Mesendoderm (in vitro differentiated cells): ENCODE results near the gene PDE6B.

Experiments used
- DNase-seq: peaks from one replicate; pipeline ENCODE4 v3.0.0; 2013
- H2AK5ac ChIP-seq: 2 replicates; pipeline ENCODE4 v1.6.1; 2013; ENCODE audit warnings: low read length, inconsistent platforms
- H2BK120ac ChIP-seq: 2 replicates; pipeline ENCODE4 v1.6.1; 2013; ENCODE audit warnings: low read depth, mild to moderate bottlenecking, low read length, moderate library complexity, mixed read lengths
- H2BK15ac ChIP-seq: replicated peaks from 2 replicates; pipeline ENCODE4 v1.6.1; 2013; ENCODE audit warnings: low read depth, mild to moderate bottlenecking, moderate library complexity
- H2BK5ac ChIP-seq: 2 replicates; pipeline ENCODE4 v1.6.1; 2013; ENCODE audit warnings: low read length, inconsistent platforms
- H3K18ac ChIP-seq: 2 replicates; pipeline ENCODE4 v1.6.1; 2013; ENCODE audit warnings: mild to moderate bottlenecking, low read length, mixed read lengths
- H3K23ac ChIP-seq: one replicate; pipeline ENCODE4 v1.6.1; 2013; ENCODE audit warnings: low read length
- H3K27ac ChIP-seq: 2 replicates; pipeline ENCODE4 v1.5.1; 2013; ENCODE audit warnings: low read depth, mild to moderate bottlenecking, inconsistent platforms, low read length, moderate library complexity
- H3K27me3 ChIP-seq: 2 replicates; pipeline ENCODE4 v1.6.1; 2013; ENCODE audit warnings: low read length, control low read depth, mild to moderate bottlenecking, inconsistent platforms; ENCODE audit not compliant: insufficient read depth, poor library complexity
- H3K36me3 ChIP-seq: 2 replicates; pipeline ENCODE4 v1.6.1; 2013; ENCODE audit warnings: low read length, inconsistent platforms; ENCODE audit not compliant: control insufficient read depth, insufficient read depth
- H3K4ac ChIP-seq: one replicate; pipeline ENCODE4 v1.6.1; 2013; ENCODE audit warnings: low read depth, mild to moderate bottlenecking, low read length, moderate library complexity
- H3K4me1 ChIP-seq: 2 replicates; pipeline ENCODE4 v1.6.1; 2013; ENCODE audit warnings: low read depth, low read length, inconsistent platforms; ENCODE audit not compliant: control insufficient read depth
- H3K4me2 ChIP-seq: 2 replicates; pipeline ENCODE4 v1.6.1; 2013; ENCODE audit warnings: low read length
- H3K4me3 ChIP-seq: 2 replicates; pipeline ENCODE4 v1.5.1; 2013; ENCODE audit warnings: mild to moderate bottlenecking, low read length
- H3K56ac ChIP-seq: one replicate; pipeline ENCODE4 v1.6.1; 2013; ENCODE audit warnings: low read length
- H3K79me1 ChIP-seq: 2 replicates; pipeline ENCODE4 v1.6.1; 2013; ENCODE audit warnings: low read length, inconsistent platforms
- H3K79me2 ChIP-seq: 2 replicates; pipeline ENCODE4 v1.6.1; 2013; ENCODE audit warnings: mild to moderate bottlenecking, low read length; ENCODE audit not compliant: control insufficient read depth, insufficient read depth
- H3K9ac ChIP-seq: 2 replicates; pipeline ENCODE4 v1.6.1; 2013; ENCODE audit warnings: low read length, inconsistent platforms
- H4K5ac ChIP-seq: one replicate; pipeline ENCODE4 v1.6.1; 2013; ENCODE audit warnings: low read length
- H4K8ac ChIP-seq: one replicate; pipeline ENCODE4 v1.6.1; 2013; ENCODE audit warnings: low read depth, mild to moderate bottlenecking, control low read depth, low read length, moderate library complexity
- WGBS: extraction: QIAGEN DNeasy Blood & Tissue Kit; methylation state at CpG from one replicate; pipeline ENCODE4 v1.1.7; 2013; ENCODE audit warnings: low lambda C conversion rate, missing lambda C conversion rate; ENCODE audit not compliant: insufficient coverage; ENCODE audit errors: extremely low coverage; 5-methylcytosine and 5-hydroxymethylcytosine counted together

The PDE6B gene

DNA sequence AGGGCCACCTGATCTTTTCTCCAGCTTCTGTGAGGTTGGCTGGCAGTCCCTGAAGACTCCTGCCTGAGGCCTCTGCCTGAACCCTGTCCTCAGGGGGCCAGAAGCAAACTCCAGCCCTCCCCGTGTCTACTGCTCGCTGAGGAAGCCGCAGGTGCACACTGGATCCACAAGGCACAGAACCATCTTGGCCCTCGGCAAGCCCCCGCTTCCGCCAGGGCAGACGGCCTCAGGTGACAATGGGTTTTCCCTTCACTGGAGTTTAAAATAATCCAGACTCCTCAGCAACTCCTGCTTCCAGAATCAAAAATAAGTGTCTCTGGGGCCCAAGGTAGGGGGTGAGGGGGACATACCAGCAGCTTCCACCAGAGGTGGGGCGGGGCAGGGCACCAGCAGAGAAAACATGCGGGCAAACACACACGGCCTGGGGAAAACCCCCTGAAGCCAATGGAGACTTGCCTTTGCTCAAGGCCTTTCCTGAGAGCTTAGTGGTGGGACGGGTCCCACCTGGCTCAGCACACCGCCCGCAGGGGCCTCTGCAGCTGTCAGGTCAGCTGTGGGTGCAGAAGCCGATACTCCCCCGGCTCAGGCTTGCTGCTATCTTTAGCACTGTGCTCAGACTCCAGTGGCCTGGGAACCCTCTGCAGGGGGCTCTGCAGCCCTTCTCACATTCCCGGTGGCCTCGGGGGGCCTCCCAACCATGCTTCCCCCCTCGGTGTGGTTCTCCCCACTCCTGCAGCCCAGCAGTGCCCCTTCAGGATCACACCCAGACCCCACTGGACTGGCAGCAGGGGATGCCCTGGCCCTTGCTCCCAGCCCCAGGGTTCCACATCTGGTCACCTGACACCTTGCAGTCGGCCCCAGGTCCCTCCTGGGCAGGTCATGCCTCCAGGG is 50.9 kb downstream of the PDE6B start:
- Histone ChIP-seq H2BK15ac (no peak overlapping the region), H2BK5ac (no peak overlapping the region), H3K18ac (no peak overlapping the region), H2BK120ac (no peak overlapping the region), H3K4me3 (no peak overlapping the region), H3K4me2 (no peak overlapping the region), H3K4me1 (peaks cover 3% of the 10 kb centered on the region), H3K4ac (no peak overlapping the region), H3K56ac (no peak overlapping the region), H3K9ac (no peak overlapping the region), H2AK5ac (no peak overlapping the region), H4K8ac (no peak overlapping the region), H3K79me2 (peaks cover 6% of the 10 kb centered on the region), H3K36me3 (peaks cover 3% of the 10 kb centered on the region), H3K23ac (no peak overlapping the region), H3K27me3 (no peaks in the 10 kb centered on the region), H3K27ac (no peak overlapping the region), H3K79me1 (peaks cover 7% of the 10 kb centered on the region), H4K5ac (no peak overlapping the region)
- no CpG with 5 or more reads among the region's 19 CpGs for WGBS
- DNase-seq = no peak

DNA sequence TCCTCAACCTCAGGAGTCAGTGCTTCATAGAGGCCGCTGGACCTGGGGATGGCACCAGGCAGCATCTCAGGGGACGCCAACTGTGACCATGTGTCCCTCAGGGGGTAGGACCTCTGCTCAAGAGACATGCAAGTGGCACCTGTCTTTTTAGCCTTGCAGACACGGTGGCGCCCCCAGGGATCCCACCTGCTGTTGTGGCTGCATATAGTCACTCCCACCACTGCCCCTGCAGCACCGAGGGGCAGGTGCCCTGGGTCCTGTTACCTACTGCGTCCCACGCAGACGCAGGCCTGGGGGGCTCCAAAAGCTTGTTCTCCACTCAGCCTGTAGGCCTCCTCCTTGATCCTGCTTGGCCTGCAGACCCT is 51.5 kb downstream of the PDE6B start:
- DNase-seq = no peak

DNA sequence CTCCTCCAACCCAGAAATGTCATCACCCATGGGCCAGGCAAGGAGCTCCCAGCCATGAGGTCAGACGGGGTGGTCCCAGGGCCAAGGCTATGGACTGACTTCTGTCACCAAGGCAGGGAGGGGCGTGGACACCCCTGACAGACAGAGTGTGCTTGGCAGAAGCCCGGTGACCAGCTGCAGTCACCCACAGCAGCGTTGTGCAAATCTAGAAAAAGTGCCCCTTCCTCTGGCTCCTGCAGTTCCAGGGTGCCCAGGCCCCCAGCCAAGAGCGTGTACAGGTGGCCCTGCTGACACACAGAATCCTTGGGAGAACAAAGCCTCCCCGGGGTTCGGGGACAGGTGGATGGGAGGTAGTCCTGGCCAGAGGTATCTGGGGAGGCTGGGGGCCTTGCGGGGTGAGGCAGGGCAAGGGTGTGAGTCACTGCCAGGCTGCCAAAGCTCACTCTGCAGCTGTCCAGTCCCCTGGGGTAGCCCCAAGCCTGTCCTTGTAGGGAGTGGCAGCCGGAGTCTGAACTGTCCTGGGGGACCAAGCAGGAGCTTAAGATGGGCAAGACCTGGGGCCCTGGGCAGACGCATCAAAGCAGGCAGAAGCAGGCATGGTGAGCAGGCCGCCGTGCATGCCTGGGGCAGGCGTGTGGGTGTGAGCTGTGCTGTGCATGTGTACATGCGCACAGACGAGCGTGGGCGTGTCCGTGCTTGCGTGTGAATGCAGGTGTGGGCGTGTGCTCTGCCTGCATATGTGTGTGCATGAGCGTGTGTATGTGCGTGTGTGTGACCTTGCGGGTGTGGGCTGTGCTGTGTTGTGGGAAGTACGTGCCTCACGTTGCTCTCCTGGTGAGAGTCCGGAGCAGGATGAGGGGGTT is 52.3 kb downstream of the PDE6B start:
- no peak for DNase-seq
- Histone ChIP-seq H3K79me1 (peaks cover 7% of the 10 kb centered on the region), H3K27ac (no peak overlapping the region), H3K23ac (no peak overlapping the region), H3K4me3 (no peak overlapping the region), H3K18ac (no peak overlapping the region), H4K5ac (no peak overlapping the region), H4K8ac (no peak overlapping the region), H2BK15ac (no peak overlapping the region), H3K4me1 (peaks cover 3% of the 10 kb centered on the region), H3K4ac (no peak overlapping the region), H3K4me2 (no peak overlapping the region), H2BK5ac (no peak overlapping the region), H3K9ac (no peak overlapping the region), H3K36me3 (no peaks in the 10 kb centered on the region), H3K56ac (no peak overlapping the region), H2BK120ac (no peak overlapping the region), H2AK5ac (no peak overlapping the region), H3K79me2 (peaks cover 6% of the 10 kb centered on the region), H3K27me3 (no peaks in the 10 kb centered on the region)
- no CpG with 5 or more reads among the region's 26 CpGs for WGBS

More for the DNA sequence above, 51.5 kb downstream of the PDE6B start:
- no peak overlapping the region for H3K27ac ChIP-seq
- no peak overlapping the region for H3K4ac ChIP-seq
- H3K79me1 ChIP-seq = peaks cover 7% of the 10 kb centered on the region
- no peak overlapping the region for H3K56ac ChIP-seq
- no peak overlapping the region for H4K5ac ChIP-seq
- peaks cover 3% of the 10 kb centered on the region for H3K4me1 ChIP-seq
- H3K79me2 ChIP-seq = peaks cover 6% of the 10 kb centered on the region
- no peak overlapping the region for H2BK5ac ChIP-seq
- no peak overlapping the region for H3K9ac ChIP-seq
- H2BK120ac ChIP-seq = no peak overlapping the region
- H3K18ac ChIP-seq = no peak overlapping the region
- no peaks in the 10 kb centered on the region for H3K36me3 ChIP-seq
- H3K27me3 ChIP-seq = no peaks in the 10 kb centered on the region
- H2AK5ac ChIP-seq = no peak overlapping the region
- no peak overlapping the region for H3K4me3 ChIP-seq
- no peak overlapping the region for H2BK15ac ChIP-seq
- WGBS = no CpG with 5 or more reads among the region's 8 CpGs
- H4K8ac ChIP-seq = no peak overlapping the region
- no peak overlapping the region for H3K4me2 ChIP-seq
- no peak overlapping the region for H3K23ac ChIP-seq

DNA sequence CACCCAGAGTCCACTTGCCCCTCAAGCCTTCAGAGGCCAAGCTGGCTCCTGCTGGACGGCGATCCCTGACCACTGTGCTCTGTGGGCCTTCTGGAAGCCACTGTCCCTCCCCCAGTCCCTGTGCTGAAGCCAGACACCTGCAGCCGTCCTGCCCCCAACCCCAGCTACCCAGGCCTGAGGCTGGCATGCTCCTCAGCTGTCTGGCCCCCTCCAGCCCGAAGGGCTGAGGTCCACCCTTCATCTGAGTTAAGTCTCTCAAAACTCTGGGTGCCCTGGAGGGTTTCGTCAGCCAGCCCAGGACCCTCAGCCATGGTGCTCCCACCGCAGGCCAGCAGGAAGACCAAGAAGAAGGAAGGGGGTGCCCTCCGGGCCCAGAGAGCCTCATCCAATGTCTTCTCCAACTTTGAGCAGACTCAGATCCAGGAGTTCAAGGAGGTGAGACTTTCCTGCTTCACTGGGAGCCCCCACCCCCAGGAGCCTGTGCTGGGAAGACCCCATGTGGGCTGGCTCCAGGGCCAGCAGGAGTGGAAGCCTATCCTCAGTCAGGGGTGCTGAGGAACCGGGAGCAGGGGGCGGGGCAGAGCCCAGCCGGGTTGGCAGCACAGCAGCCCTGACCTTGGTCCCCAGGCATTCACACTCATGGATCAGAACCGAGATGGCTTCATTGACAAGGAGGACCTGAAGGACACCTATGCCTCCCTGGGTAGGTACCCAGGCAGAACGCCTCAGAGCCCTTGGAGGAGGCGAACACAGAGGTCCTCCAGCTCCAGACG is 53.1 kb downstream of the PDE6B start:
- peaks cover 1% of the 10 kb centered on the region for H3K79me2 ChIP-seq
- H2BK120ac ChIP-seq = no peak overlapping the region
- H3K18ac ChIP-seq = no peak overlapping the region
- no peak overlapping the region for H2BK15ac ChIP-seq
- H3K56ac ChIP-seq = no peak overlapping the region
- H3K4me2 ChIP-seq = no peak overlapping the region
- H3K4ac ChIP-seq = no peak overlapping the region
- no peak for DNase-seq
- H3K23ac ChIP-seq = no peak overlapping the region
- H4K5ac ChIP-seq = no peak overlapping the region
- WGBS = no CpG with 5 or more reads among the region's 14 CpGs
- no peak overlapping the region for H2AK5ac ChIP-seq
- no peaks in the 10 kb centered on the region for H3K36me3 ChIP-seq
- no peak overlapping the region for H3K4me3 ChIP-seq
- peaks cover 2% of the 10 kb centered on the region for H3K79me1 ChIP-seq
- no peaks in the 10 kb centered on the region for H3K4me1 ChIP-seq
- H4K8ac ChIP-seq = no peak overlapping the region
- no peak overlapping the region for H3K9ac ChIP-seq
- H2BK5ac ChIP-seq = no peak overlapping the region
- H3K27me3 ChIP-seq = no peaks in the 10 kb centered on the region
- H3K27ac ChIP-seq = no peak overlapping the region

DNA sequence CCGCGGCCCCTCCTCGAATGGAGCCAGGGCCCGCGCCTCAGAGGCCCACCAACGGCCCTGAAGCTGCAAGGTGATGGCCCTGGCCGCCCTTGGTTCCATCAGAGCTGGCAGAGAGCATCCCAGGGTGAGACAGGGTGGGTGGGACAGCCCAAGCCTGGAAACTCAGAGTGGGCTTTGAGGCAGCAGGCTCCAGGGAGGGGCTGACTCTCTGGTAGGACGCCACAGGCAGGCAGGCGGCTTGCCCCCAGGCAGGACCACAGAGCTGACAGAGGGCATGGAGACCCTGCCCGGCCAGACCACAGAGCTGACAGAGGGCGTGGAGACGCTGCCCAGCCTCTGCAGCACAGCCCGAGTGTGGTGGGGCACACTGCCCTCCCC is 53.7 kb downstream of the PDE6B start:
- DNase-seq = no peak
- Histone ChIP-seq H3K18ac (no peak overlapping the region), H3K56ac (no peak overlapping the region), H3K27me3 (no peaks in the 10 kb centered on the region), H3K4me3 (no peak overlapping the region), H3K27ac (no peak overlapping the region), H3K23ac (no peak overlapping the region), H2BK15ac (no peak overlapping the region), H3K79me2 (no peaks in the 10 kb centered on the region), H2BK5ac (no peak overlapping the region), H3K9ac (no peak overlapping the region), H2AK5ac (no peak overlapping the region), H3K79me1 (peaks cover 2% of the 10 kb centered on the region), H4K8ac (no peak overlapping the region), H3K4ac (no peak overlapping the region), H3K4me1 (peaks cover 1% of the 10 kb centered on the region), H4K5ac (no peak overlapping the region), H3K36me3 (no peaks in the 10 kb centered on the region), H2BK120ac (no peak overlapping the region), H3K4me2 (no peak overlapping the region)
- WGBS = no CpG with 5 or more reads among the region's 13 CpGs
